8988T (cell line): Measurements from ENCODE around the gene MPL.

Experiments used
- DNase-seq: peaks from one replicate; pipeline ENCODE4 v3.0.0; 2011

Gene MPL

GRCh38 chr1:43337588-43337987 is at the start of gene MPL:
TSS of gene MPL (plus strand) at chr1:43337818. CDS start at chr1:43337849, 31 bp downstream.
- DNase-seq: no peak

- no peak for DNase-seq
Measured at GRCh38 chr1:43288058-43288784, 49.4 kb upstream of the MPL start.

DNA sequence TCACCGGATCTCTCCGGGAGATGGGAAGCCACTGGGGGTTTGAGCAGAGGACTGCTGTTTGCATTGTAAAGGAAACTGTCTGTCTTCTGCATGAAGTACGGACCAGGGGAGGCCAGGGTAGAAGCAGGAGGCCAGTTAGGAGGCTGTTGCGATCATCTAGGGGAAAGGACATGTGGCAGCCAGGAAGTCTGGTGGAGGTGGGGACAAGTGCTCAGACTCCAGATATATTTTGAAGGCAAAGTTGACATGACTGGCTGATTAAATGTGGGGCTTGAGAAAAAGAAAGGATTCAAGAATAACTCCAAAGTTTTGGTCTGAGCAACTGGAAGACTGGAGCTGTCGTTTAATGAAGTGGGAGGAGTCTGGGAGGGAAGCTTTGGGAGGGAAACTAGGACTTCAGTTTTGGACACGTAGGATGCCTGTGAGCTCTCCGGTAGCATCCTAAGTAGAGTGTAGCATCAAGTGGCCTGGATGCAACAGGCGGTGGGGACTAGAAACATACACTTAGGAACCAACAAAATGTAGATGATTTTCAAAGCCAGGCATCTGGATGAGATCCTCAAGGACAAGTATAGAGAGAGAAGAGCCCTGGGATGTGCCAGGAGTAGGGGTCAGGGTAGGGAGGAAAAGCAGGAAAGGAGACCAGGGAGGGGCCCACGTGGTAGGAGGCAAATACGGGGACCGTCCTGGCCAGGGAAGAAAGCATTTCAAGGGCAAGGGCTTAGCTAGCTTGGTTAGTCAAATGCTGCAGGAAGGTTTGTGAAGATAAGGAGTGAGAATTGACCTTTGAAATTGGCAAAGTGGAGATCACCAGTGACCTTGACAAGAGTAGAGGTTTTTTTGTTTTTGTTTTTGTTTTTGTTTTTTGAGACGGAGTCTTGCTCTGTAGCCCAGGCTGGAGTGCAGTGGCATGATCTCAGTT is 48.6 kb upstream of the MPL start:
- DNase-seq: no peak

GRCh38 chr1:43292216-43292615 is 45.4 kb upstream of the MPL start:
- no peak for DNase-seq

- DNase-seq: no peak
Measured at GRCh38 chr1:43292679-43293078, 44.9 kb upstream of the MPL start.

DNA sequence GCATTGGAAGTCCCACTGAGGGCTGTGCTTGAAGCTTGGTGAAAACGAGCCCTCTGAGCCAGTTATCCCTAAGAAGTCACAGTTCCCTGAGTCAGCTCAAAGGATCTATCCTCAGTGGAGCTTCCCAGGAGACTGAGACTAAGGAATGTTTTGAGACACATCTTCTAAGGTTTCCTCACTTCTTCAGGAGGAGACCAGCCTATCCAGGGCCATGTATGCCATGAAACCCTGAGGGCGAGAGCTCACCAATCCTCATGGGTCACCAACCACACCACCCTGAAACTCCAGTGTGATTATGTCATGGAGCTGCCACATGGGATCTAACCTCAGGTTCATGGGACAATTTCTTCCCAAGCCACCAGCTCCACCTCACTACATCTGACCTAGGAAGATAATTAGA is 44.4 kb upstream of the MPL start:
- no peak for DNase-seq

- DNase-seq: no peak
Measured at GRCh38 chr1:43293896-43294760, 43.5 kb upstream of the MPL start.

- DNase-seq: no peak
Measured at GRCh38 chr1:43294761-43295160, 42.9 kb upstream of the MPL start.

DNA sequence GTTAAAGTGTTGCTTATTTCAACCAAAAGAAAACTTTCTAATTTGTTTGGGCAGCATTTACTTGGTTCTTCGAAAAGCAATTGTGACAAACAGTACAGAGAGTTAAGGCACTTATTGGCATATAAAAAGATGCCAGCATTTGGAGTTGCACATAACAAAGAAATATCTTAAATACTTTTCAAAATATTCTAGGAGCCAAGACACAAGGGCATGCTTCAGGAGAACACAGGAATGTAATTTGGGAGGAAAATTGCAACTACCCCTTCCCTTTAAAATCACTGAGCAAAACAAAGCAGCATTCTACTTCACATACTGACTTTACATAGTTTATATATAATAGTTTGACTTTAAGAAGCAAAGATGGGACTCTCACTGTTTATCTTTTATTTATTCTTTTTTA is 41.4 kb upstream of the MPL start:
- DNase-seq: no peak

DNA sequence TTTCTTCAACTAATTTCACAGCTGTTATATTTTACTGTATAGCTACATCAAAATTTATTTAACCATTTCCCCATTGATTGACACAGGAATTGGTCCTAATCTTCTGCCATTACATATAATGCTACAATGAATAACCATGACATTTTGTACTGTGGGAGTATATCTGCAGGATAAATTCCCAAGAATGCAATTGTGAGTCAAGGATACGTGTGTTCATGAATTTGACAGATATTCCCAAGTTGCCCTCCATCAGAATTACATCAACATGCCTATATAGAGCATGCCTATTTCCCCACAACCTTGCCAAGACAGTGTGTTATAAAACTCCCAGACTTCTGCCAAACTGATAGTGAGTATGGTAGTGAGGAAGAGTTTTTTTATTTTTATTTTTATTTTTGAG is 39.6 kb upstream of the MPL start:
- DNase-seq: no peak

GRCh38 chr1:43299101-43299500 is 38.5 kb upstream of the MPL start:
- no peak for DNase-seq

- DNase-seq: no peak
Measured at GRCh38 chr1:43300378-43301094, 37.1 kb upstream of the MPL start, which contains the start of gene TIE1. TSS of gene TIE1 (plus strand) at chr1:43300982. CDS start at chr1:43301072, 90 bp downstream.

- no peak for DNase-seq
Measured at GRCh38 chr1:43302201-43302600, 35.4 kb upstream of the MPL start.

- DNase-seq: no peak
Measured at GRCh38 chr1:43302721-43303470, 34.7 kb upstream of the MPL start.

DNA sequence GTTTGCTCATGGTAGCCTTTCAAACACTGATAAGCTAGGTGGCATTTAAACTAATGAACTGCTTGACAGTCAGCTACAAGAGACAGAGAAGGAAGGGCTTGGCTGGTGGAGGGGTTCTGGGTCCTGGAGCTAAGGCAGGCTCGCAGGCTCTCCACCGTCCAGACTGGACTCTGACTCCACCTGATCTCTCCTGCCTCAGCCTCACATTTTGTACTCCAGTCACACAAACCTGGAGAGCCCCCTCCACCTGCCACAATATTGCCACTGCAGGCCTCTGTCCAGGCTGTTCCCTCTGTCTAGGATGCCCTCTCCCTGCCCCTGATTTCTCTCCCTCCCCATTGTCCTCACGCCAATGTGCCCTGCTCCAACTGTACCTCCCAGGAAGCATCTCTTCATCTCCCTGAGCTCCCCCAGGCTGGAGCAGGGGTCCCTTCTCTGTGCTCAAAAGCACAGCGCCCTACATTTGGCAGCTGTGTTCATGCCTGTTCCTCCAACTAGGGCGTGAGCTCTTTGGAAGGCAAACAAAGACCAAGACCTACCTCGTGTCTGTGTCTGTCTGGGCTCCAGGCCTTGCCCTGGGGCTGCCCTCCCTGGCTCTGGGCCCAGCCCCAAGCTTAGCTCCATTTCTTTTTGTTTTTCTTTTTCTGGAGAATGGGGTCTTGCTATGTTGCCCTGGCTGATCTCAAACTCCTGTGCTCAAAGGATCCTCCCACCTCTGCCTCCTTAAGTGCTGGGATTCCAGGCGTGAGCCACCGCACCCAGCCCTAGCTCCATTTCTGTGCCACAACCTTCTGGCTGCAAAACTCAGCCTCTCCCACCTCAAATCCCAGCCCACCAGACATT is 33.9 kb upstream of the MPL start:
- DNase-seq: no peak

DNA sequence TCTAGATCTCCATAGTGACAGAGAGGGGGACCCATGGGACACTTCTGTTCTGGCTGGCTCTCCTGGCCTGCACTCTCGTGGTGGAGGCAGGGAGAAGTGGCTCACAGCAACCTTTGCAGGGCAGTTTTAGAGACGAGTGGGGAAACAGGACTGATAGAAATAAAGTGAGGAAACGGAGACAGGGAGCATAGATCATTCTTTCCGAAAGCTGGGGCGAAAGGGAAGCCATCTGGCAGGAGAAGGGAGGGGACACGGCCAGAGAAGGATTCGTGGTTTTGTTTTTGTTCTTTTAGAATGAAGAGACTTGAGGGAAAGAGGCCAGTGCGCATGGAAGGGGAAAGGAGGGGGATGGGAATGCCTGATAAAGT is 33.3 kb upstream of the MPL start:
- no peak for DNase-seq

- DNase-seq: no peak
Measured at GRCh38 chr1:43304771-43305300, 32.8 kb upstream of the MPL start.

DNA sequence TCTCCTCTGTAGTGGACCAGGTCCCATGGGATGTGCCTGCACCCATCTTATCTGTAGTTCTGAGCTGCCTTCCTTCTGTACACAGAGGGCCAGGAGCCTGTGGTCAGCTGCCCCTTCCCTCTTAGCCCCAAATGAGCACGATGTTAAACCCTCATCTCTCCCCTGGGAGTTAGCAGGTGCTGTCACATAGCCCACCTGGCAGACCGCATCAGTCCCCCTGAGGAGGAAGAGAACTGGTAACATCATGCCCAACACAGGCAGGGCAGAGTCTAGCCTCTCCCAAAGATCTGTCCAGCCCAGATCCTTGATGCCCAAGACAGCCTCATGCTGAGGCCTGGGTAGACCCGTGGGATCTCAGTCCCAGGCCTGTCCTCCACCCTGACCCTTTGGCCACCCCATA is 32.2 kb upstream of the MPL start:
- no peak for DNase-seq

DNA sequence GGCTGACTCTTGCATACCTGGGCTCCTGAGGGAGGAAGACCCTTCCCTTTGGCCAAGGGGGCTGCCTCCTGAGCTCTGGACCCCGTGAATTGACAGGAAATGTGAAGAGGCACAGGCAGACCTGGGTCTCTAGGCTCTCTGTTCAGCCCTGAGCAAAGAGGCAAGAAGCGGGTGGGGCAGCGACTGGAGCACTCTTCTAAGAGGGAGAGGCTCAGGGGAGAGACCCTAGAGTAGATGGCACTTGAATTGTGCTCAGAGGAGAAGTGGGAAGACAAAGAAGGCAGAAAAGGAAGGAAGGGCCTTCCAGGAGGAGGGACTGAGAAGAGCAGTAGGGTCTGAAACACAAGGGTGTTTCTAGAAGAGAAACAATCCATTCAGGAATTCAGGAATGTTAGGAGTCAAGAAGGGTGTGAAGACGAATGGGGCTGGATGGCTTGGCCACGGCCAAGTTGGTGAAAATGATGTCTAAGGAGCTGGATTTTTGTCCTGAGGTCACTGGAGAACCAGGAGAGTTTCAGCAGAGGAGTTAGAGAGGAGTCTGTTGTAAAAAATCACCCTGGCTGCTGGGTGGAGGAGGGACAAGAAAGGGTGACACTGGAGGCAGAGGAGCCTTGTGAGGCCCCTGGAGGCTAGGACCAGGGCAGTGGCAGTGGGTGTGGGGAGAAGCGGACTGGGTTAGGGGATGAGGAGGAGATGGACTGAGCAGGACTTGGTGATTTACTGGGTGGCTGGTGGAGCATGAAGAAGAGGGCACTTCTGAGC is 31.5 kb upstream of the MPL start:
- DNase-seq: no peak
